WERI-Rb-1 (cell line): ENCODE measurements around the gene AP3S2.
A peak's percentile ranks its signal among the peaks of the same experiment; 100 is the strongest.
"Not testable (repeated sequence)": the region's sequence is repeated elsewhere in the genome, so short reads cannot be mapped to it uniquely, and the experiment has no call there.

Experiments used
- DNase-seq: peaks from one replicate; pipeline ENCODE4 v3.0.0-alpha.2; 2020
- H3K27ac ChIP-seq: fragments of 250-450 bp; sonication (Bioruptor Pico); 2 replicates; pipeline ENCODE4 v1.5.1; 2020; ENCODE audit warnings: mild to moderate bottlenecking, moderate library complexity
- H3K27me3 ChIP-seq: fragments of 250-450 bp; sonication (Bioruptor Pico); 2 replicates; pipeline ENCODE4 v1.5.1; 2021; ENCODE audit warnings: mild to moderate bottlenecking, low read depth, moderate library complexity; ENCODE audit not compliant: insufficient read depth, severe bottlenecking
- H3K36me3 ChIP-seq: fragments of 250-450 bp; sonication (Bioruptor Pico); 2 replicates; pipeline ENCODE4 v1.5.1; 2020; ENCODE audit warnings: mild to moderate bottlenecking, moderate library complexity
- H3K4me3 ChIP-seq: 2 replicates; pipeline ENCODE4 v1.5.1; 2011; ENCODE audit warnings: low read depth, mild to moderate bottlenecking, control low read depth, low read length
- H3K9me3 ChIP-seq: fragments of 250-450 bp; sonication (Bioruptor Pico); 2 replicates; pipeline ENCODE4 v1.5.1; 2021; ENCODE audit warnings: mild to moderate bottlenecking, moderate library complexity; ENCODE audit not compliant: severe bottlenecking
- TF ChIP-seq, protein P1 (sequence below): IDR thresholded peaks from 2 replicates; pipeline ENCODE4 v1.5.1; 2011; ENCODE audit warnings: low read depth, mild to moderate bottlenecking, control low read depth, inconsistent platforms, low read length

AP3S2 gene

DNA sequence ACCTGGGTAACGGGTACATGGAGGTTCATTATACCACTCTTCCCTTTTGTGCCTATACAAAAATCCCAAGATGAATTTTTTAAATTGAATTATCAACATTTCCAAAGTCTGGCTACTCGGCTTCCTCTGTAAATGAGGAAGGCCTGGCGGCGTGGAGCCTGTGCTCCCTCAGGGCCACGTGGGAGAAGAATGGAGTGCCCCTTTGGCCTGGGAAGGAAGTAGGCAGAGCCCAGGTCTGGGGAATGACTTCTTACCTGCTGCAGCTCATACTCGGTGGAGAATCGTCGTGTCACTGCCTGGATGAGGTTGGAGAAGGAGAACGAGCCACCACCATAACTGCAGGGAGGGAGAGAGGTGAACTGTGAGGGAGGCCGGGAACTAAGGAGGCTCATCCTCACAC is 103.6 kb downstream of the AP3S2 start:
- Histone ChIP-seq H3K9me3 (peaks cover 6% of the 10 kb centered on the region), H3K27ac (no peak overlapping the region), H3K4me3 (no peak overlapping the region), H3K27me3 (no peaks in the 10 kb centered on the region), H3K36me3 (no peaks in the 10 kb centered on the region)
- DNase-seq = no peak
- TF ChIP-seq, protein P1, sequence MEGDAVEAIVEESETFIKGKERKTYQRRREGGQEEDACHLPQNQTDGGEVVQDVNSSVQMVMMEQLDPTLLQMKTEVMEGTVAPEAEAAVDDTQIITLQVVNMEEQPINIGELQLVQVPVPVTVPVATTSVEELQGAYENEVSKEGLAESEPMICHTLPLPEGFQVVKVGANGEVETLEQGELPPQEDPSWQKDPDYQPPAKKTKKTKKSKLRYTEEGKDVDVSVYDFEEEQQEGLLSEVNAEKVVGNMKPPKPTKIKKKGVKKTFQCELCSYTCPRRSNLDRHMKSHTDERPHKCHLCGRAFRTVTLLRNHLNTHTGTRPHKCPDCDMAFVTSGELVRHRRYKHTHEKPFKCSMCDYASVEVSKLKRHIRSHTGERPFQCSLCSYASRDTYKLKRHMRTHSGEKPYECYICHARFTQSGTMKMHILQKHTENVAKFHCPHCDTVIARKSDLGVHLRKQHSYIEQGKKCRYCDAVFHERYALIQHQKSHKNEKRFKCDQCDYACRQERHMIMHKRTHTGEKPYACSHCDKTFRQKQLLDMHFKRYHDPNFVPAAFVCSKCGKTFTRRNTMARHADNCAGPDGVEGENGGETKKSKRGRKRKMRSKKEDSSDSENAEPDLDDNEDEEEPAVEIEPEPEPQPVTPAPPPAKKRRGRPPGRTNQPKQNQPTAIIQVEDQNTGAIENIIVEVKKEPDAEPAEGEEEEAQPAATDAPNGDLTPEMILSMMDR = no peak

DNA sequence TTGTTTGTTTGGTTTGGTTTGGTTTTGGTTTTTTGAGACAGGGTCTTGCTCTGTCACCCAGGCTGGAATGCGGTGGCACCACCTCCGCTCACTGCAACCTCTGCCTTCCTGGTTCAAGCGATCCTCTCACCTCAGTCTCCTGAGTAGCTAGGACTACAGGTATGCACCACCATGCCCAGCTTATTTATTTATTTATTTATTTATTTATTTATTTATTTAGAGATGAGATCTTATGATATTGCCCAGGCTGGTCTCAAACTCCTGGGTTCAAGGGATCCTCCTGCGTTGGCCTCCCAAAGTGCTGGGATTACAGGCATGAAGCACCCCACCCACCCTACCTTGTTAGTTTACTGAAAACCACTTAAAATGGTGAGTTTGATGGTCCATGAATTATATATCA is 105.2 kb downstream of the AP3S2 start:
- not testable (repeated sequence) for H3K4me3 ChIP-seq, H3K27me3 ChIP-seq, H3K9me3 ChIP-seq, H3K27ac ChIP-seq, H3K36me3 ChIP-seq, DNase-seq

DNA sequence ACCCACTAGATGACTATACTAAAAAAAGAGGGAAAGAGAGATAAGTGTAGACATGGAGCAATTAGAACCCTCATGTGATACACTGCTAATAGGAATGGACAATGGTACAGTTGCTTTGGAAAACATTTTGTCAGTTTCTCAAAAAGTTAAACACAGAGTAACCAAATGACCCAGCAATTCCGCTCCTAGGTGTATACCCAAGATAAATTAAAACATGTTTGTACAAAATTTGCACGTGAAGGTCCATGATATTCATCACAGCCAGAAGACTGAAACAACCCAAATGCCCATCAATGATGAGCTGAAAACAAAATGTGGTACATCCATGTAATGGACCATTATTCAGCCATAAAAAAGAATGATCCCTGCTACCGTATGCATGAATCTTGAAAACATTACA is 105.8 kb downstream of the AP3S2 start:
- TF ChIP-seq, protein P1 = no peak
- no peak overlapping the region for H3K4me3 ChIP-seq
- no peak overlapping the region for H3K27ac ChIP-seq
- H3K27me3 ChIP-seq = no peaks in the 10 kb centered on the region
- H3K9me3 ChIP-seq = peaks cover 6% of the 10 kb centered on the region
- no peak for DNase-seq
- no peaks in the 10 kb centered on the region for H3K36me3 ChIP-seq

DNA sequence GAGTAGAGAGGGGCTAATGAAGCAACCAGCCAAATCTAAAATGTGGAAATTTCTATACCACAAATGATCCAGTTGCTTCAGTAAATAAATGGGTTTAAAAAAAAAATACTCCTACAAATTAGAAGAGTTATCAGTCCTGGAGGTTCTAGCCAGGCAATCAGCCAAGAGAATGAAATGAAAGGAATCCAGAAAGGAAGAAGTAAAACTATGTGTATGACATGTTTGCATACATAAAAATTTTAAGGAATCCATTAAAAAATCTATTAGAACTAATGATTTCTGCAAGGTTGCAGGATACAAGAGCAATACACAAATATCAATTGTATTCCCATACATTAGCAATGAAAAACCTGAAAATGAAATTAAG is 108.0 kb downstream of the AP3S2 start:
- H3K4me3 ChIP-seq = no peak overlapping the region
- H3K27ac ChIP-seq = no peak overlapping the region
- no peaks in the 10 kb centered on the region for H3K36me3 ChIP-seq
- no peak for DNase-seq
- H3K9me3 ChIP-seq = peaks cover 6% of the 10 kb centered on the region
- no peaks in the 10 kb centered on the region for H3K27me3 ChIP-seq
- TF ChIP-seq, protein P1 = no peak

DNA sequence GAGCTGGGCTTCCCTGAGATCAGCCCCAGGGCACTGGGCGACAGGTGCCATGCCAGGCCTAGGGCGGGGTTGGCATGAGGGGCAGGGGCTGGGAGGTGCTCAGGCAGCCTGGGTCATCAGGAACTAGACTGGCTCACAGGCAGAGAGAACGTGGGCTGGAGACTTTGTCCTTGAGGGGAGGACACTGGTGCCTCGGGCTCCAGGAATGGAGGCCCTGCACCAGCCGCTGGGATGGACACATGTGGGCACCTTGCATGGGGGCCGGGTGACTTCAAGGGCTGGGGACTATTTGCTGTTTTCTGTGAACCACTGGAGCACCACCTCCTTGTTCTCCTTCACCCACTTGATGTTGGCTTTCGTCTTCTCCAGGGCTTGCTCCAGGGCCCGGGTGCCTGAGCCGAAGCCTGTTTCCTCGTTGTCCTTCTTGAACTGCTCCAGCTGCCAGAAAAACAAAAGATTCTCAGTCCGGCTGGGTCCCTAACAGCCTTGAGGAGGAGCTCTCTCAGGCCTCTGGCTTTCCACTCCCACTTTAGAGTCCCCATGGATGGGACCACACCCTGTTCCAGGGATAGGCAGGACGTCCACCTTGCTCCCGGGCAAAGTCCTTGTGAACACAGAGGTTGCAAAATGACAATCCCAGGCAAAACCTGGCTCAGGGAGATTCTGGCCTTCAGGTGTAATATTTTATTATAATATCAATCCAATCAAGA is 108.6 kb downstream of the AP3S2 start:
- H3K27ac ChIP-seq = no peak overlapping the region
- DNase-seq = no peak
- H3K36me3 ChIP-seq = no peaks in the 10 kb centered on the region
- no peak overlapping the region for H3K4me3 ChIP-seq
- H3K9me3 ChIP-seq = peaks cover 6% of the 10 kb centered on the region
- no peaks in the 10 kb centered on the region for H3K27me3 ChIP-seq
- TF ChIP-seq, protein P1 = no peak

DNA sequence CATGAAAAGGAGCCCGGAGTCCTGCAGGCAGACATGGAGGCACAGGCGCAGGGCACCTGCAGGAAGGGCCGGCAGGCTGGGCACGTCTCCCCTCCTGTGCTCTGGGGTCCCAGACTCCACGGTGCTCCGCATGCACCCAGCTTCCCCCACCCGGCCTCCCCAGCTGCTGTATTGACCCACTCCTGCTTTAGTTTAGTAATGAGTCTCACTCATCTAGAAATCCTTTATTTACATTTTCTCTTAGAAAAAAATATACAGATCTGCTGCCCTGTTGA is 109.2 kb downstream of the AP3S2 start:
- no peaks in the 10 kb centered on the region for H3K36me3 ChIP-seq
- TF ChIP-seq, protein P1 = no peak
- H3K9me3 ChIP-seq = peaks cover 6% of the 10 kb centered on the region
- H3K4me3 ChIP-seq = no peak overlapping the region
- H3K27ac ChIP-seq = peak overlapping the region; percentile 91
- no peak for DNase-seq
- no peaks in the 10 kb centered on the region for H3K27me3 ChIP-seq
